Measurements from ENCODE around the gene SHROOM3.

GRCh38 chr4:76659103-76659490 lies 224.1 kb downstream of the SHROOM3 start:
- TF ChIP-seq CREB1 (CRISPR knock-in tag; IDR thresholded peaks at IDR 0.05; ENCODE audit: low read depth), result no peak
- TF ChIP-seq, protein P1, sequence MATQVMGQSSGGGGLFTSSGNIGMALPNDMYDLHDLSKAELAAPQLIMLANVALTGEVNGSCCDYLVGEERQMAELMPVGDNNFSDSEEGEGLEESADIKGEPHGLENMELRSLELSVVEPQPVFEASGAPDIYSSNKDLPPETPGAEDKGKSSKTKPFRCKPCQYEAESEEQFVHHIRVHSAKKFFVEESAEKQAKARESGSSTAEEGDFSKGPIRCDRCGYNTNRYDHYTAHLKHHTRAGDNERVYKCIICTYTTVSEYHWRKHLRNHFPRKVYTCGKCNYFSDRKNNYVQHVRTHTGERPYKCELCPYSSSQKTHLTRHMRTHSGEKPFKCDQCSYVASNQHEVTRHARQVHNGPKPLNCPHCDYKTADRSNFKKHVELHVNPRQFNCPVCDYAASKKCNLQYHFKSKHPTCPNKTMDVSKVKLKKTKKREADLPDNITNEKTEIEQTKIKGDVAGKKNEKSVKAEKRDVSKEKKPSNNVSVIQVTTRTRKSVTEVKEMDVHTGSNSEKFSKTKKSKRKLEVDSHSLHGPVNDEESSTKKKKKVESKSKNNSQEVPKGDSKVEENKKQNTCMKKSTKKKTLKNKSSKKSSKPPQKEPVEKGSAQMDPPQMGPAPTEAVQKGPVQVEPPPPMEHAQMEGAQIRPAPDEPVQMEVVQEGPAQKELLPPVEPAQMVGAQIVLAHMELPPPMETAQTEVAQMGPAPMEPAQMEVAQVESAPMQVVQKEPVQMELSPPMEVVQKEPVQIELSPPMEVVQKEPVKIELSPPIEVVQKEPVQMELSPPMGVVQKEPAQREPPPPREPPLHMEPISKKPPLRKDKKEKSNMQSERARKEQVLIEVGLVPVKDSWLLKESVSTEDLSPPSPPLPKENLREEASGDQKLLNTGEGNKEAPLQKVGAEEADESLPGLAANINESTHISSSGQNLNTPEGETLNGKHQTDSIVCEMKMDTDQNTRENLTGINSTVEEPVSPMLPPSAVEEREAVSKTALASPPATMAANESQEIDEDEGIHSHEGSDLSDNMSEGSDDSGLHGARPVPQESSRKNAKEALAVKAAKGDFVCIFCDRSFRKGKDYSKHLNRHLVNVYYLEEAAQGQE (IDR thresholded peaks at IDR 0.05; ENCODE audit: unreplicated experiment), result no peak
- no peak for TF ChIP-seq EZH2 (IDR thresholded peaks at IDR 0.05; ENCODE audit: low read depth, unreplicated experiment)
- TF ChIP-seq POLR2AphosphoS5 (IDR thresholded peaks at IDR 0.05; ENCODE audit: low read depth), result no peak
- no peak for TF ChIP-seq ZNF331 (CRISPR knock-in tag; IDR thresholded peaks at IDR 0.05; ENCODE audit: low read depth)
- TF ChIP-seq CTCF (conservative IDR thresholded peaks at IDR 0.05; ENCODE audit: low read depth in 2 of 2), result no peak

Measured in GM23338 (cell line).